Measurements from ENCODE around the gene HPRT1. TPM values are rescaled to one million over a fixed set of nuclear protein-coding genes. Genes with fewer than 3 reads are reported as not detected.

HPRT1 gene, protein sequence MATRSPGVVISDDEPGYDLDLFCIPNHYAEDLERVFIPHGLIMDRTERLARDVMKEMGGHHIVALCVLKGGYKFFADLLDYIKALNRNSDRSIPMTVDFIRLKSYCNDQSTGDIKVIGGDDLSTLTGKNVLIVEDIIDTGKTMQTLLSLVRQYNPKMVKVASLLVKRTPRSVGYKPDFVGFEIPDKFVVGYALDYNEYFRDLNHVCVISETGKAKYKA
- total RNA-seq: 10.3 and 11.9 TPM in 2 replicates

GRCh38 chrX:134460005-134460861 lies at the start of gene HPRT1:
HPRT1 (plus strand) TSS chrX:134460165; CDS start chrX:134460312, 147 bp downstream.

Small RNAs within 50 kb of the gene (small RNA-seq; reads per million reads assigned to genes)
- not detected for gene AC004383.1
- gene MIR450A1: 6.7 reads per million, percentile 94 among the genes with 10 or more reads in this experiment
- 7.1 reads per million, percentile 94 among the genes with 10 or more reads in this experiment for gene MIR450A2
- 0.66 reads per million, percentile 41 among the genes with 10 or more reads in this experiment for gene MIR450B
- gene MIR503: 296 reads per million, percentile 99 among the genes with 10 or more reads in this experiment
- gene MIR542: 8.2 reads per million, percentile 95 among the genes with 10 or more reads in this experiment

Other genes starting within 250 kb of the HPRT1 start
- gene CCDC160, start 223.0 kb upstream of the HPRT1 start, total RNA-seq: not detected in 2 replicates
- 18.4 and 22.1 TPM in 2 replicates for gene PHF6, start 86.9 kb upstream of the HPRT1 start, total RNA-seq
- not detected in 2 replicates for gene PLAC1, start 198.3 kb downstream of the HPRT1 start, total RNA-seq